ENCODE data around the gene NAT16.

Gene NAT16

DNA sequence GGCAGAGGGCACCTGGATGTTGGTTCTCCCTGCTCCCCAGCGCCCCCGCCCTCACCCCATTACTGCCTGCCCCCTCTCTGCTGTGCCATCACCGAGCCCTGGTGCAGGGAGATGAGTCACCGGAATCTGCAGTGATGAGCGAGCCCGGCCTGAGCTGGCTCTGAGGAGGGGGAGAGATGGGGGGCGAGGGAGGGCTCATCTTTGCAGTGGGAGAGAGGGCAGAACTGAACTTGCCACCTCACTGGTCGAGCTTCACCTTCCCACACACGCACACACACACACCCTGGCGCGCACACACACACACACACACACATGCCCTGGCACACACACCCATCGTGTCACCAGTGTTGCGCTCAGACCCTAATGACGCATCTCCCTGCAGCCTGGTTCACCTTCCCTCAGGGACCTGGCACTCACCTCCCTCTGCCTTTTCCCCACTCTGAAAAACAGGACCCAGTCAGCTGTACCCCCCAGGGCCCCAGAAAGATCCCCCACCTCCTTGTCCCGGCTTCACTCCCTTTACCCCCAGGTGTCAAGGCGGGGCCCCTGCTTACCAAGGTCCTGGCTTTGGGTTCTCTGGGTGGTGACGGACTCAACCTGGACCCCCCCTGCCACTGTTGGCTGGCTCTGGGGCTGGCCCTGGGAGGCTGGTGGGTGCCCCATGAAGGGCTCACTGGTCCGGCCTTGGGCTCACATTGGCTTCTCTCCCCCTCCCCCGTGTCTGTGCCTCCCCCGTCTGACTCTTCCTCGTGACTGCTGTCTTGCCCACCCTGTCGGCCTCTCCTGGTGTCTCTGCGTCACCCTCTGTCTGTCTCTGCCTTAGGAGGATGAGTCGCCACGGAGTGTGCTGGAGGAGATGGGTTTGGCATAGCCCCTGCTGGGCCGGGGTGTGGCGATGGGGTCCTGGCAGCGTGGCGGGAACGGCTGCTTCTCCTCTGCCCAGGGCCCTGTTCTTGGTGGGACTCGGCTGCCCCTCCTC lies 20.1 kb downstream of the NAT16 start:
- DNase-seq: no peak
- Histone ChIP-seq H4K20me1 (ENCODE audit: insufficient read depth, low read length) (peaks cover 10% of the 10 kb centered on the region), H2AFZ (ENCODE audit: low read depth, low read length) (no peak overlapping the region), H3K4me1 (ENCODE audit: insufficient read depth, low read length) (peaks cover 41% of the 10 kb centered on the region), H3K4me2 (ENCODE audit: insufficient read depth, low read length) (no peak overlapping the region), H3K9me3 (ENCODE audit: insufficient read depth, low read length, severe bottlenecking) (no peaks in the 10 kb centered on the region), H3K36me3 (ENCODE audit: insufficient read depth, low read length) (peaks cover 32% of the 10 kb centered on the region), H3K4me3 (ENCODE audit: low read depth in 1 of 2, low read length in 2 of 2) (no peak overlapping the region), H3K27ac (ENCODE audit: low read length) (no peak overlapping the region), H3K9ac (ENCODE audit: low read depth, low read length) (no peak overlapping the region), H3K79me2 (ENCODE audit: insufficient read depth, low read length) (peaks cover 13% of the 10 kb centered on the region), H3K27me3 (ENCODE audit: insufficient read depth, low read length, poor library complexity) (no peaks in the 10 kb centered on the region)
- no peak for ATAC-seq (ENCODE audit: insufficient read depth, low read depth)
- TF ChIP-seq EZH2 (IDR thresholded peaks at IDR 0.05; ENCODE audit: borderline replicate concordance, low read depth, low read length, severe bottlenecking): no peak
- TF ChIP-seq, protein P1, sequence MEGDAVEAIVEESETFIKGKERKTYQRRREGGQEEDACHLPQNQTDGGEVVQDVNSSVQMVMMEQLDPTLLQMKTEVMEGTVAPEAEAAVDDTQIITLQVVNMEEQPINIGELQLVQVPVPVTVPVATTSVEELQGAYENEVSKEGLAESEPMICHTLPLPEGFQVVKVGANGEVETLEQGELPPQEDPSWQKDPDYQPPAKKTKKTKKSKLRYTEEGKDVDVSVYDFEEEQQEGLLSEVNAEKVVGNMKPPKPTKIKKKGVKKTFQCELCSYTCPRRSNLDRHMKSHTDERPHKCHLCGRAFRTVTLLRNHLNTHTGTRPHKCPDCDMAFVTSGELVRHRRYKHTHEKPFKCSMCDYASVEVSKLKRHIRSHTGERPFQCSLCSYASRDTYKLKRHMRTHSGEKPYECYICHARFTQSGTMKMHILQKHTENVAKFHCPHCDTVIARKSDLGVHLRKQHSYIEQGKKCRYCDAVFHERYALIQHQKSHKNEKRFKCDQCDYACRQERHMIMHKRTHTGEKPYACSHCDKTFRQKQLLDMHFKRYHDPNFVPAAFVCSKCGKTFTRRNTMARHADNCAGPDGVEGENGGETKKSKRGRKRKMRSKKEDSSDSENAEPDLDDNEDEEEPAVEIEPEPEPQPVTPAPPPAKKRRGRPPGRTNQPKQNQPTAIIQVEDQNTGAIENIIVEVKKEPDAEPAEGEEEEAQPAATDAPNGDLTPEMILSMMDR (IDR thresholded peaks at IDR 0.05; ENCODE audit: borderline replicate concordance, extremely low read depth, low read length, poor library complexity, severe bottlenecking): no peak

DNA sequence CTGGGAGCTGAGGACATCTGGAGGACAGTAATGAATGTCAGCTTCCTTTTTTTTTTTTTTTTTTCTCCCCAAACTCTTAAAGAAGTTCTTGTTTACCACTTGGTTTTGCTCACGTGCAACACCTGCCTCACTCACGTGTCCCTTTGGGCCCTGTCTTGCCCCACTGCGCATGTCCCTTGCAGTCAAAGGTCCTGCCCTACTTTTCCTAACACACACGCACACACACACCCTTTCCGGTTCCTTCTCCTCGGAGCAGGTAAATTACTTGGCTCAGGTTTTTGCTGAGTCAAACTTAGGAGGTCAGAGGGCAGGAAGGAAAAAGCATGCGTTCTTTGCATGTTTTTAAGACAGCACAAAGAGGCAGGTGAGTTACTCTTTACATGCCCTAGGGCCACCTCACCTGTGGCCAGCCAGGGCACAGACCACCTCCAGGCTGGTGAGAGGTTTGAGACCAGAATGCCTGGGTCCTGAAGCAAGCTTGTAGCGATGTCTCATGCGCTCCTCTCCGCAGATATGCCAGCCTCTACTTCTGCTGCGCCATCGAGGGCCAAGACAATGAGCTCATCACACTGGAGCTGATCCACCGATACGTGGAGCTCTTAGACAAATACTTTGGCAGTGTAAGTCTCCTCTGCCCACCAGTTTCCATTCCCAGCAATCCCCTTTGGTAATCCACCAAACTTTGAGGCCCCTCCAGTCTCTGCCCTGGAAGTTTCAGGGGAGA lies 23.1 kb downstream of the NAT16 start:
- H3K27me3 ChIP-seq (ENCODE audit: insufficient read depth, low read length, poor library complexity): no peaks in the 10 kb centered on the region
- H3K4me2 ChIP-seq (ENCODE audit: insufficient read depth, low read length): no peak overlapping the region
- peaks cover 32% of the 10 kb centered on the region for H3K36me3 ChIP-seq (ENCODE audit: insufficient read depth, low read length)
- peaks cover 14% of the 10 kb centered on the region for H3K79me2 ChIP-seq (ENCODE audit: insufficient read depth, low read length)
- ATAC-seq (ENCODE audit: insufficient read depth, low read depth) (no peak), DNase-seq (no peak)
- H3K4me1 ChIP-seq (ENCODE audit: insufficient read depth, low read length): peaks cover 18% of the 10 kb centered on the region
- no peak overlapping the region for H3K27ac ChIP-seq (ENCODE audit: low read length)
- H4K20me1 ChIP-seq (ENCODE audit: insufficient read depth, low read length): no peaks in the 10 kb centered on the region
- no peak overlapping the region for H3K9ac ChIP-seq (ENCODE audit: low read depth, low read length)
- H3K4me3 ChIP-seq (ENCODE audit: low read depth in 1 of 2, low read length in 2 of 2): no peak overlapping the region
- TF ChIP-seq, protein P1 (IDR thresholded peaks at IDR 0.05; ENCODE audit: borderline replicate concordance, extremely low read depth, low read length, poor library complexity, severe bottlenecking): no peak
- TF ChIP-seq EZH2 (IDR thresholded peaks at IDR 0.05; ENCODE audit: borderline replicate concordance, low read depth, low read length, severe bottlenecking): no peak
- no peaks in the 10 kb centered on the region for H3K9me3 ChIP-seq (ENCODE audit: insufficient read depth, low read length, severe bottlenecking)
- no peak overlapping the region for H2AFZ ChIP-seq (ENCODE audit: low read depth, low read length)

DNA sequence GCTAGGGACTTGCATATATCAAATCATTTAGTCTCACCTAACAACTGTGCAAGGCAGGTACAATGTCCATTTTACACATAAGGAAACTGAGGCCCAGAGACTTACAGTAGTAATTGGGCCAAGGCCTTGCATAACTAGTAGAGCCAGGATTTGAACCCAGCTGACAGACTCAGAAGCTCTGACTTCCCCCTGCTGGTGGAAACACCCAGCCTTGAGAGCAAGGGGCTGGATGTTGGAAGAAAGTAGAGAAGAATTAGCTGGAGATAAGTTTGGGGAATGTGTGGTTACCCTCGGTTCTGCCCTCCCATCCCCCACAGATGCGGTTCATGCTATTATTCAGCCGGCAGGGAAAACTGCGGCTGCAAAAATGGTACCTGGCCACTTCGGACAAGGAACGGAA lies 23.8 kb downstream of the NAT16 start:
- no peak overlapping the region for H3K4me3 ChIP-seq (ENCODE audit: low read depth in 1 of 2, low read length in 2 of 2)
- no peak for TF ChIP-seq EZH2 (IDR thresholded peaks at IDR 0.05; ENCODE audit: borderline replicate concordance, low read depth, low read length, severe bottlenecking)
- TF ChIP-seq, protein P1 (IDR thresholded peaks at IDR 0.05; ENCODE audit: borderline replicate concordance, extremely low read depth, low read length, poor library complexity, severe bottlenecking): peak; percentile 26
- peaks cover 32% of the 10 kb centered on the region for H3K36me3 ChIP-seq (ENCODE audit: insufficient read depth, low read length)
- no peak overlapping the region for H3K27ac ChIP-seq (ENCODE audit: low read length)
- no peak overlapping the region for H2AFZ ChIP-seq (ENCODE audit: low read depth, low read length)
- H3K4me2 ChIP-seq (ENCODE audit: insufficient read depth, low read length): no peak overlapping the region
- H4K20me1 ChIP-seq (ENCODE audit: insufficient read depth, low read length): no peaks in the 10 kb centered on the region
- no peaks in the 10 kb centered on the region for H3K27me3 ChIP-seq (ENCODE audit: insufficient read depth, low read length, poor library complexity)
- ATAC-seq (ENCODE audit: insufficient read depth, low read depth): no peak
- peaks cover 17% of the 10 kb centered on the region for H3K4me1 ChIP-seq (ENCODE audit: insufficient read depth, low read length)
- no peak overlapping the region for H3K9ac ChIP-seq (ENCODE audit: low read depth, low read length)
- no peak for DNase-seq
- H3K79me2 ChIP-seq (ENCODE audit: insufficient read depth, low read length): peaks cover 14% of the 10 kb centered on the region
- H3K9me3 ChIP-seq (ENCODE audit: insufficient read depth, low read length, severe bottlenecking): no peaks in the 10 kb centered on the region

All from DND-41 (cell line).